Neural progenitor cell (in vitro differentiated cells): ENCODE measurements around the gene PSEN1.

Source experiments
- EZH2 ChIP-seq: fragments of 200-600 bp; sonication (generic); IDR thresholded peaks from 2 replicates; pipeline ENCODE4 v1.6.1; 2017; ENCODE audit warnings: antibody characterized with exemption, mild to moderate bottlenecking, moderate library complexity
- TF ChIP-seq, protein P1 (sequence below): fragments of 200-600 bp; sonication (generic); IDR thresholded peaks from 2 replicates; pipeline ENCODE4 v1.5.1; 2017; ENCODE audit warnings: antibody characterized with exemption, mild to moderate bottlenecking

DNA sequence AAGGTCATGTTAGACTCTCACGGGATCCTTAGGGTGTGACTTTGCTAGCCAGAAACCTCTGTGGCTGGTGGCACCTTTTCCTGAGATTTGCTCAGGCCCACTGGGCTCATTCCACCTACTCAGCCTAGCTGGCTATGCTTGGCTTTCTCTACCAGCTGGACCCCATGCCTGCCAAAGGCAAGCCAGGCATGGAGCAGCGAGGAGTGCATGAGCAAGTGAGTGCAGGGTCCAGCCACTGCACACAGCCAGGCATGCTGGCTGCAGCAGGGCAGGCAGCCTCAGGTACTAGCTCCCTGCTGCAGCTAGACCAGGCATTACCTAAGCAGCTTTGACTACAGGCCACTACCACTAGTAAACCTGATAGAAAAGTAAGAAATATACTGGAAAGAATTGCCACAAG, 71.3 kb downstream of the PSEN1 start:
- TF ChIP-seq, protein P1, sequence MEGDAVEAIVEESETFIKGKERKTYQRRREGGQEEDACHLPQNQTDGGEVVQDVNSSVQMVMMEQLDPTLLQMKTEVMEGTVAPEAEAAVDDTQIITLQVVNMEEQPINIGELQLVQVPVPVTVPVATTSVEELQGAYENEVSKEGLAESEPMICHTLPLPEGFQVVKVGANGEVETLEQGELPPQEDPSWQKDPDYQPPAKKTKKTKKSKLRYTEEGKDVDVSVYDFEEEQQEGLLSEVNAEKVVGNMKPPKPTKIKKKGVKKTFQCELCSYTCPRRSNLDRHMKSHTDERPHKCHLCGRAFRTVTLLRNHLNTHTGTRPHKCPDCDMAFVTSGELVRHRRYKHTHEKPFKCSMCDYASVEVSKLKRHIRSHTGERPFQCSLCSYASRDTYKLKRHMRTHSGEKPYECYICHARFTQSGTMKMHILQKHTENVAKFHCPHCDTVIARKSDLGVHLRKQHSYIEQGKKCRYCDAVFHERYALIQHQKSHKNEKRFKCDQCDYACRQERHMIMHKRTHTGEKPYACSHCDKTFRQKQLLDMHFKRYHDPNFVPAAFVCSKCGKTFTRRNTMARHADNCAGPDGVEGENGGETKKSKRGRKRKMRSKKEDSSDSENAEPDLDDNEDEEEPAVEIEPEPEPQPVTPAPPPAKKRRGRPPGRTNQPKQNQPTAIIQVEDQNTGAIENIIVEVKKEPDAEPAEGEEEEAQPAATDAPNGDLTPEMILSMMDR: no peak
- no peak for TF ChIP-seq EZH2
